MCF 10A (cell line): Measurements from ENCODE around the gene HOXA4. TPM values are rescaled to one million over a fixed set of nuclear protein-coding genes. Genes with fewer than 3 reads are reported as not detected.

Experiments
- BruUV-seq: library from RNA; stranded (reverse); fragments of 400-500 nt; replicated peaks from 2 replicates; lab custom pipeline; 2021; lab: Mats Ljungman, UMichigan
- CTCF ChIA-PET: fragments of 300-600 bp; sonication (Branson Sonifier 250); formaldehyde crosslinking; extraction: SDS; loops from one replicate; lab custom pipeline; 2021; ENCODE audit warnings: antibody characterized with exemption, inconsistent platforms; lab: Yijun Ruan, JAX
- POLR2A ChIA-PET: fragments of 300-600, 350-650 bp; sonication (Branson Sonifier 250); formaldehyde crosslinking; extraction: SDS; loops from one replicate; lab custom pipeline; 2020; ENCODE audit warnings: antibody characterized with exemption, inconsistent platforms; lab: Yijun Ruan, JAX
- DNase-seq: peaks from one replicate; pipeline ENCODE4 v3.0.0-alpha.2; 2018; ENCODE audit not compliant: unreplicated experiment
- H3K27ac Mint-ChIP-seq: one replicate; pipeline ENCODE4 v1.8.0; 2022; ENCODE audit warnings: mild to moderate bottlenecking, low read depth, mixed read lengths; ENCODE audit not compliant: unreplicated experiment
- H3K27me3 Mint-ChIP-seq: one replicate; pipeline ENCODE4 v1.8.0; 2022; ENCODE audit warnings: mixed read lengths; ENCODE audit not compliant: insufficient read depth, unreplicated experiment
- H3K36me3 Mint-ChIP-seq: one replicate; pipeline ENCODE4 v1.8.0; 2022; ENCODE audit warnings: mild to moderate bottlenecking, moderate library complexity, mixed read lengths; ENCODE audit not compliant: insufficient read depth, unreplicated experiment
- H3K4me1 Mint-ChIP-seq: one replicate; pipeline ENCODE4 v1.8.0; 2022; ENCODE audit warnings: mixed read lengths; ENCODE audit not compliant: insufficient read depth, unreplicated experiment
- H3K4me3 Mint-ChIP-seq: one replicate; pipeline ENCODE4 v1.8.0; 2022; ENCODE audit warnings: mild to moderate bottlenecking, moderate library complexity, mixed read lengths; ENCODE audit not compliant: unreplicated experiment
- H3K9me3 Mint-ChIP-seq: one replicate; pipeline ENCODE4 v1.8.0; 2022; ENCODE audit warnings: mixed read lengths; ENCODE audit not compliant: unreplicated experiment
- intact Hi-C: fragments of 100-400 bp; cut with micrococcal nuclease; formaldehyde crosslinking; loops from 2 replicates; pipeline ENCODE4 v1.14.1; 2022
- total RNA-seq: library from RNA; stranded (reverse); gene quantifications from 2 replicates; pipeline ENCODE4 v1.2.3, GENCODE V29; 2022
- TF ChIP-seq, protein P1 (sequence below): fragments of 200-600 bp; IDR thresholded peaks from one replicate; pipeline ENCODE4 v1.8.0; 2022; ENCODE audit warnings: antibody characterized with exemption, mild to moderate bottlenecking; ENCODE audit not compliant: unreplicated experiment

HOXA4 gene
- total RNA-seq, 1 experiment from 2014 or later: 2.6 TPM

DNA sequence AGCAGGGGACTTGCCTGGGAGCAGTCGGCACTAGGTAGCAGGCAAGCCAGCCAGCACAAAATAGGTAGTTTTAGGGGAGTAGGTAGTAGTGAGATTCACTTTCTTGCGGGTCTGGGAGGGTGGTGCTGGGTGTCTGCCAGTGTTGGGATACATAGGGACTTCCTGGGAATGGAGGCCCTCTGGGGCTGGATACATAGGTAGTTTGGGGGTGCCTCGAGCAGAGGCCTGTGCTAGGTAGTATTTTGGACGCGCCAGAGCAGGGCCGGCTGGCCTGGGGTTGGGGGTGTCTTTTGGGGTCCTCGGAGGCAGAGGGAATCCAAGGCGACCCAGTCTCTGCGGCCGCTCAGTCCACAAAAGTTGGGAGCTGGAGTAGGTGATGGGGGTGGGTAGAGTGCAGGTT is 23.8 kb upstream of the HOXA4 start:
- BruUV-seq: no TSS peak
- no peak overlapping the region for H3K4me3 Mint-ChIP-seq
- CTCF ChIA-PET: interaction anchor here (0.5 to 1.4 kb wide), 3 partner anchors 14 to 472 kb away, joined by 3 read pairs; no protein-coding TSS in a partner anchor
- no peaks in the 10 kb centered on the region for H3K27me3 Mint-ChIP-seq
- intact Hi-C loops: no loop called here
- no peak overlapping the region for H3K27ac Mint-ChIP-seq
- H3K36me3 Mint-ChIP-seq: no peaks in the 10 kb centered on the region
- H3K4me1 Mint-ChIP-seq: peaks cover 12% of the 10 kb centered on the region
- POLR2A ChIA-PET: interaction anchor here (0.6 kb wide), 1 partner anchor 954 kb away, joined by 3 read pairs; no protein-coding TSS in a partner anchor
- H3K9me3 Mint-ChIP-seq: no peaks in the 10 kb centered on the region
- DNase-seq: no peak
- TF ChIP-seq, protein P1, sequence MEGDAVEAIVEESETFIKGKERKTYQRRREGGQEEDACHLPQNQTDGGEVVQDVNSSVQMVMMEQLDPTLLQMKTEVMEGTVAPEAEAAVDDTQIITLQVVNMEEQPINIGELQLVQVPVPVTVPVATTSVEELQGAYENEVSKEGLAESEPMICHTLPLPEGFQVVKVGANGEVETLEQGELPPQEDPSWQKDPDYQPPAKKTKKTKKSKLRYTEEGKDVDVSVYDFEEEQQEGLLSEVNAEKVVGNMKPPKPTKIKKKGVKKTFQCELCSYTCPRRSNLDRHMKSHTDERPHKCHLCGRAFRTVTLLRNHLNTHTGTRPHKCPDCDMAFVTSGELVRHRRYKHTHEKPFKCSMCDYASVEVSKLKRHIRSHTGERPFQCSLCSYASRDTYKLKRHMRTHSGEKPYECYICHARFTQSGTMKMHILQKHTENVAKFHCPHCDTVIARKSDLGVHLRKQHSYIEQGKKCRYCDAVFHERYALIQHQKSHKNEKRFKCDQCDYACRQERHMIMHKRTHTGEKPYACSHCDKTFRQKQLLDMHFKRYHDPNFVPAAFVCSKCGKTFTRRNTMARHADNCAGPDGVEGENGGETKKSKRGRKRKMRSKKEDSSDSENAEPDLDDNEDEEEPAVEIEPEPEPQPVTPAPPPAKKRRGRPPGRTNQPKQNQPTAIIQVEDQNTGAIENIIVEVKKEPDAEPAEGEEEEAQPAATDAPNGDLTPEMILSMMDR: no peak

DNA sequence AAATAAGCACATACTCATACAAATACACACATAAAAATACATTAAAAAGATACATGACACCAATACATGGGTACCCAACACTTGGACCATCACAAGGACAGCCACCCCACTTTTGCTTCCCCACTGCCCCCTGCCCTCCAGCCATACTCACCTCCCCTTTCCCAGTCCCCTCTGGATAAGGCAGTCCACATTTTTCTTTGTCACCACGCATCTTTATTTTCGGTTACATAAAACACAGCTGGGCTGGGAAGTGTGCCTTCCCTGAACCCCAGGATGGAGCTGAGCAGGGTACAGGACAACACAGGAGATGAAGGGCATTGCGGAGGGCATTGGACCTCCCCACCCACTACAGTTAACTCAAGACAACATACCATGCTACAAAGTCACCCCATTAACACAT is 23.0 kb upstream of the HOXA4 start:
- no peak overlapping the region for H3K4me3 Mint-ChIP-seq
- intact Hi-C loops: no loop called here
- CTCF ChIA-PET: interaction anchor here (0.8 to 1.4 kb wide), 3 partner anchors 10 to 471 kb away, joined by 3 read pairs; no protein-coding TSS in a partner anchor
- peaks cover 12% of the 10 kb centered on the region for H3K4me1 Mint-ChIP-seq
- POLR2A ChIA-PET: interaction anchor here (0.9 kb wide), 1 partner anchor 478 kb away, joined by 3 read pairs; no protein-coding TSS in a partner anchor
- TF ChIP-seq, protein P1: no peak
- H3K36me3 Mint-ChIP-seq: no peaks in the 10 kb centered on the region
- no peaks in the 10 kb centered on the region for H3K9me3 Mint-ChIP-seq
- H3K27ac Mint-ChIP-seq: no peak overlapping the region
- H3K27me3 Mint-ChIP-seq: no peaks in the 10 kb centered on the region
- BruUV-seq: no TSS peak
- no peak for DNase-seq

DNA sequence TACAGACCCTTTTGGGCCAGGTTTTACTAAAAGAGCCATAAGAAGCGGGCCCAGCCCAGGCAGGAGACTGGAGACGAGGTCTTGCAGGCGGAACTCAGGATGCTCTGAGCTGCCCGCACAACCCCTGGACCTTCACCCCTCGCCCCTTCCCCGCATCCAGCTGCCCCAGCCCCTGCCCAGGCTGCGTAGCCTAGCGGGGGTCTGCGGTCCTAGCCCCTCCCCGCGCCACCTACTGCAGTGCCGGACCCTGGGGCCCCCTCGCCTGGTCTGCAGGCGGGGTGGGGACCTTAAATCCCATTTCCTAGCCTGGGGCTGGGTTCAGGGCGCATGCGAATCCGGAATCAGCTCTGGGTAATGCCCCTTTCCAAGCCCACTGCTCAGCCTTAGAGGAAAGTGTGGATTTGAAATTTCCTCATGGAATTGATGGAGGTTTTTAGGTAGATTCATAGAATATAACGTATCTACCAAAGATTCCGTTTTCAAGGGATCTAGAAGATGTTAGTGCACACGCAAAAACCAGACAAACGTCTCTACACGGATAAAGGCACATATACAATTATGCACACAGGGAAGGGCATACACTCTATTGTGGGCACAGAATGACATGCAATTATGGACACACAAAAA is 22.4 kb upstream of the HOXA4 start:
- Mint-ChIP-seq H3K4me3 (no peak overlapping the region), H3K27ac (no peak overlapping the region), H3K4me1 (peaks cover 16% of the 10 kb centered on the region), H3K27me3 (no peaks in the 10 kb centered on the region), H3K36me3 (no peaks in the 10 kb centered on the region), H3K9me3 (no peaks in the 10 kb centered on the region)
- TF ChIP-seq, protein P1: no peak
- no peak for DNase-seq
- intact Hi-C loops: no loop called here
- no TSS peak for BruUV-seq
- CTCF ChIA-PET: interaction anchor here (0.6 to 5.8 kb wide), 4 partner anchors 9 to 1262 kb away, joined by 3 to 57 read pairs (median 4); no protein-coding TSS in a partner anchor
- POLR2A ChIA-PET: interaction anchor here (0.9 kb wide), 1 partner anchor 478 kb away, joined by 3 read pairs; no protein-coding TSS in a partner anchor

DNA sequence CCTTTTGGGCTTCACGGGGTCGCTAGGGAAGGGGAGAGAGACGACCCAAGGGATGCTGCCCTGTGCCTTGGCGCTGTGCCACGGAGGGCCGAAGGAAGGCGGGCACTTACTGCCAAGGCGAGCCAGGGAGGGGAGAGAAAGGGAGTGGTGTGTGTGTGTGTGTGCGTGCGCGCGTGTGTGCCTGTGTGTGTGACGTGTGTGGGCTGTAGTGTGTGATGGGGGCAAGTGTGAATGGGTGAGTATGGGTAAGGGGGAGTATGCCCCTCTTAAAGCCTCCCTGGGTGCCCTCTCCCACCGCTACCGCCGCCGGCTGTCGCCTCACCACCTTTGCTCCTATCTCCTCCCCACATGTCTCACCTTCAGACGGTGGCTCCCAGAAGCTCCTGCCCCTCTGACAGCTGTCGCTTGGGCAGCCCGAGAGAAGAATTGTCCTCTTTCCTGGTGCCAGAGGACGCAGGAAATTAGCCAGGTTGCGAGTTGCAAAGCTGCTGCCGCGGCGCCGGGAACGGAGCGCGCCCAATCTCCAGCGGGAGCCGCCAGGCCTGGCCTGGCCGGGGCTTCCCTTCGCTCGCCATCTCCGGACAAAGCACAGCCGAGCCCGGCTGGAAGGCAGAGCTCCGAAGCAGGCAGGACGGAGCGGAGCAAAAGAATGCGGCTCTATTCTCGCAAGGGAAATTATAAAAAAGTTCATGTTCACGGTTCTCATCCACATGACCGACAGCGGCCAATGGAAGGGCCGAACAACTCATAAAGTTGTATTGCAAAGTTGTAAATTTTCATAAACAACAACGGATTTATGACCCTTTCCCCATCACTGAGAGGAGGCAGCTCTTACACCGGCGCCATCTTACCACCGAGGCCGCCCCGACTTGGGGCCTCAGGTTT is 21.6 kb upstream of the HOXA4 start, which contains the start of gene HOXA3:
TSS of gene HOXA3 (minus strand) at position 653 of the 885 bp plus-strand sequence. CDS start 41,943 bp downstream, outside the sequence.
- ChIA-PET CTCF (interaction anchor here (0.6 to 5.8 kb wide), 6 partner anchors 8 to 1261 kb away, joined by 3 to 57 read pairs (median 4); no protein-coding TSS in a partner anchor), POLR2A (no interaction called here)
- intact Hi-C loops: no loop called here
- Mint-ChIP-seq H3K4me1 (peaks cover 16% of the 10 kb centered on the region), H3K27me3 (no peaks in the 10 kb centered on the region), H3K4me3 (no peak within 1 kb of the TSS), H3K27ac (no peak within 1 kb of the TSS), H3K9me3 (no peaks in the 10 kb centered on the region), H3K36me3 (no peaks in the 10 kb centered on the region)
- no TSS peak for BruUV-seq
- no peak for DNase-seq
- TF ChIP-seq, protein P1: no peak
